Measurements from ENCODE around the gene ADAM15. TPM values are rescaled to one million over a fixed set of nuclear protein-coding genes. Genes with fewer than 3 reads are reported as not detected.

The ADAM15 gene
- total and polyA plus RNA-seq, 2 of the 8 experiments (the other 6 are each of a cell fraction or from before 2014, with no cell fraction given), result 32.9 to 37.6 TPM

- TF ChIP-seq, protein P1, sequence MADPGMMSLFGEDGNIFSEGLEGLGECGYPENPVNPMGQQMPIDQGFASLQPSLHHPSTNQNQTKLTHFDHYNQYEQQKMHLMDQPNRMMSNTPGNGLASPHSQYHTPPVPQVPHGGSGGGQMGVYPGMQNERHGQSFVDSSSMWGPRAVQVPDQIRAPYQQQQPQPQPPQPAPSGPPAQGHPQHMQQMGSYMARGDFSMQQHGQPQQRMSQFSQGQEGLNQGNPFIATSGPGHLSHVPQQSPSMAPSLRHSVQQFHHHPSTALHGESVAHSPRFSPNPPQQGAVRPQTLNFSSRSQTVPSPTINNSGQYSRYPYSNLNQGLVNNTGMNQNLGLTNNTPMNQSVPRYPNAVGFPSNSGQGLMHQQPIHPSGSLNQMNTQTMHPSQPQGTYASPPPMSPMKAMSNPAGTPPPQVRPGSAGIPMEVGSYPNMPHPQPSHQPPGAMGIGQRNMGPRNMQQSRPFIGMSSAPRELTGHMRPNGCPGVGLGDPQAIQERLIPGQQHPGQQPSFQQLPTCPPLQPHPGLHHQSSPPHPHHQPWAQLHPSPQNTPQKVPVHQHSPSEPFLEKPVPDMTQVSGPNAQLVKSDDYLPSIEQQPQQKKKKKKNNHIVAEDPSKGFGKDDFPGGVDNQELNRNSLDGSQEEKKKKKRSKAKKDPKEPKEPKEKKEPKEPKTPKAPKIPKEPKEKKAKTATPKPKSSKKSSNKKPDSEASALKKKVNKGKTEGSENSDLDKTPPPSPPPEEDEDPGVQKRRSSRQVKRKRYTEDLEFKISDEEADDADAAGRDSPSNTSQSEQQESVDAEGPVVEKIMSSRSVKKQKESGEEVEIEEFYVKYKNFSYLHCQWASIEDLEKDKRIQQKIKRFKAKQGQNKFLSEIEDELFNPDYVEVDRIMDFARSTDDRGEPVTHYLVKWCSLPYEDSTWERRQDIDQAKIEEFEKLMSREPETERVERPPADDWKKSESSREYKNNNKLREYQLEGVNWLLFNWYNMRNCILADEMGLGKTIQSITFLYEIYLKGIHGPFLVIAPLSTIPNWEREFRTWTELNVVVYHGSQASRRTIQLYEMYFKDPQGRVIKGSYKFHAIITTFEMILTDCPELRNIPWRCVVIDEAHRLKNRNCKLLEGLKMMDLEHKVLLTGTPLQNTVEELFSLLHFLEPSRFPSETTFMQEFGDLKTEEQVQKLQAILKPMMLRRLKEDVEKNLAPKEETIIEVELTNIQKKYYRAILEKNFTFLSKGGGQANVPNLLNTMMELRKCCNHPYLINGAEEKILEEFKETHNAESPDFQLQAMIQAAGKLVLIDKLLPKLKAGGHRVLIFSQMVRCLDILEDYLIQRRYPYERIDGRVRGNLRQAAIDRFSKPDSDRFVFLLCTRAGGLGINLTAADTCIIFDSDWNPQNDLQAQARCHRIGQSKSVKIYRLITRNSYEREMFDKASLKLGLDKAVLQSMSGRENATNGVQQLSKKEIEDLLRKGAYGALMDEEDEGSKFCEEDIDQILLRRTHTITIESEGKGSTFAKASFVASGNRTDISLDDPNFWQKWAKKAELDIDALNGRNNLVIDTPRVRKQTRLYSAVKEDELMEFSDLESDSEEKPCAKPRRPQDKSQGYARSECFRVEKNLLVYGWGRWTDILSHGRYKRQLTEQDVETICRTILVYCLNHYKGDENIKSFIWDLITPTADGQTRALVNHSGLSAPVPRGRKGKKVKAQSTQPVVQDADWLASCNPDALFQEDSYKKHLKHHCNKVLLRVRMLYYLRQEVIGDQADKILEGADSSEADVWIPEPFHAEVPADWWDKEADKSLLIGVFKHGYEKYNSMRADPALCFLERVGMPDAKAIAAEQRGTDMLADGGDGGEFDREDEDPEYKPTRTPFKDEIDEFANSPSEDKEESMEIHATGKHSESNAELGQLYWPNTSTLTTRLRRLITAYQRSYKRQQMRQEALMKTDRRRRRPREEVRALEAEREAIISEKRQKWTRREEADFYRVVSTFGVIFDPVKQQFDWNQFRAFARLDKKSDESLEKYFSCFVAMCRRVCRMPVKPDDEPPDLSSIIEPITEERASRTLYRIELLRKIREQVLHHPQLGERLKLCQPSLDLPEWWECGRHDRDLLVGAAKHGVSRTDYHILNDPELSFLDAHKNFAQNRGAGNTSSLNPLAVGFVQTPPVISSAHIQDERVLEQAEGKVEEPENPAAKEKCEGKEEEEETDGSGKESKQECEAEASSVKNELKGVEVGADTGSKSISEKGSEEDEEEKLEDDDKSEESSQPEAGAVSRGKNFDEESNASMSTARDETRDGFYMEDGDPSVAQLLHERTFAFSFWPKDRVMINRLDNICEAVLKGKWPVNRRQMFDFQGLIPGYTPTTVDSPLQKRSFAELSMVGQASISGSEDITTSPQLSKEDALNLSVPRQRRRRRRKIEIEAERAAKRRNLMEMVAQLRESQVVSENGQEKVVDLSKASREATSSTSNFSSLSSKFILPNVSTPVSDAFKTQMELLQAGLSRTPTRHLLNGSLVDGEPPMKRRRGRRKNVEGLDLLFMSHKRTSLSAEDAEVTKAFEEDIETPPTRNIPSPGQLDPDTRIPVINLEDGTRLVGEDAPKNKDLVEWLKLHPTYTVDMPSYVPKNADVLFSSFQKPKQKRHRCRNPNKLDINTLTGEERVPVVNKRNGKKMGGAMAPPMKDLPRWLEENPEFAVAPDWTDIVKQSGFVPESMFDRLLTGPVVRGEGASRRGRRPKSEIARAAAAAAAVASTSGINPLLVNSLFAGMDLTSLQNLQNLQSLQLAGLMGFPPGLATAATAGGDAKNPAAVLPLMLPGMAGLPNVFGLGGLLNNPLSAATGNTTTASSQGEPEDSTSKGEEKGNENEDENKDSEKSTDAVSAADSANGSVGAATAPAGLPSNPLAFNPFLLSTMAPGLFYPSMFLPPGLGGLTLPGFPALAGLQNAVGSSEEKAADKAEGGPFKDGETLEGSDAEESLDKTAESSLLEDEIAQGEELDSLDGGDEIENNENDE (IDR thresholded peaks at IDR 0.05; ENCODE audit: insufficient replicate concordance, low read length), result no peak
- no peak for TF ChIP-seq POLR2AphosphoS5 (IDR thresholded peaks at IDR 0.05; ENCODE audit: low read depth, low read length)
- TF ChIP-seq ATF2 (IDR thresholded peaks at IDR 0.05; ENCODE audit: low read length), result no peak
- no peak for TF ChIP-seq ASH2L (IDR thresholded peaks at IDR 0.05; ENCODE audit: low read length)
- TF ChIP-seq CTCF (IDR thresholded peaks at IDR 0.05; ENCODE audit: control extremely low read depth in 1 of 3, insufficient read depth in 1 of 3, low read depth in 1 of 3, low read length in 3 of 3), result peak in 1 of 3 experiments; percentile 6; a peak in 1 of 4 replicates
These were observed 13.8 kb downstream of the ADAM15 start (continued) for GRCh38 chr1:155064832-155065429.

Measured in H1 (cell line).